Thyroid gland (tissue), 4 donors: Measurements from ENCODE around the gene NR0B1. TPM values are rescaled to one million over a fixed set of nuclear protein-coding genes. Genes with fewer than 3 reads are reported as not detected.

Experiments used
- DNase-seq, 2 donors: peaks; one replicate each; pipeline ENCODE4 v3.0.0-alpha.2; 2019
- H3K27ac ChIP-seq, 3 donors: fragments of 200-600 bp; sonication (generic); 1 replicate in 2 of 3; 2 replicates in 1 of 3; pipeline ENCODE4 v1.5.1; 2016 to 2019; ENCODE audit warnings: mild to moderate bottlenecking in 1 of 3, moderate library complexity in 1 of 3
- H3K27me3 ChIP-seq: fragments of 200-600 bp; sonication (generic); one replicate; pipeline ENCODE4 v1.5.1; 2019
- H3K36me3 ChIP-seq, 2 donors: fragments of 200-600 bp; sonication (generic); one replicate each; pipeline ENCODE4 v1.5.1; 2016 to 2019
- H3K4me1 ChIP-seq, 2 donors: fragments of 200-600 bp; sonication (generic); one replicate each; pipeline ENCODE4 v1.5.1; 2017 to 2019
- H3K4me3 ChIP-seq, 3 donors: fragments of 200-600 bp; sonication (generic); replicated peaks in 1 of 3; 1 replicate in 2 of 3; 2 replicates in 1 of 3; pipeline ENCODE4 v1.5.1; 2016; ENCODE audit warnings: mild to moderate bottlenecking in 1 of 3
- H3K9me3 ChIP-seq: fragments of 200-600 bp; sonication (generic); one replicate; pipeline ENCODE4 v1.5.1; 2017
- CTCF ChIP-seq, 6 experiments: fragments of 200-600 bp in 3 of 6; fragments of 450-650 bp in 3 of 6; sonication (generic) in 3 of 6; IDR thresholded peaks; one replicate each; pipeline ENCODE4 v1.5.1; 2016 to 2019; ENCODE audit warnings: antibody characterized with exemption in 6 of 6, mild to moderate bottlenecking in 2 of 6, inconsistent platforms in 1 of 6, moderate library complexity in 1 of 6
- POLR2A ChIP-seq, 2 donors: fragments of 450-650 bp; IDR thresholded peaks; one replicate each; pipeline ENCODE4 v1.6.1; 2017; ENCODE audit warnings: antibody characterized with exemption in 2 of 2, mild to moderate bottlenecking in 2 of 2, moderate library complexity in 1 of 2
- WGBS, 2 donors: methylation state at CpG; one replicate each; pipeline ENCODE4 v1.1.5; 2017; 5-methylcytosine and 5-hydroxymethylcytosine counted together
- intact Hi-C: fragments of 100-400 bp; cut with DNase I; formaldehyde crosslinking; loops from one replicate; pipeline ENCODE4 v1.15.1; 2023
- total RNA-seq, 4 donors: library from RNA; depleted of rRNA; stranded (reverse); fragments of >200 nt; gene quantifications; one replicate each; pipeline ENCODE4 v1.2.3, GENCODE V29; 2016

The NR0B1 gene
- under 1 TPM in 1 of 4 donors, not detected in 3; 0.13 TPM for total RNA-seq

DNA sequence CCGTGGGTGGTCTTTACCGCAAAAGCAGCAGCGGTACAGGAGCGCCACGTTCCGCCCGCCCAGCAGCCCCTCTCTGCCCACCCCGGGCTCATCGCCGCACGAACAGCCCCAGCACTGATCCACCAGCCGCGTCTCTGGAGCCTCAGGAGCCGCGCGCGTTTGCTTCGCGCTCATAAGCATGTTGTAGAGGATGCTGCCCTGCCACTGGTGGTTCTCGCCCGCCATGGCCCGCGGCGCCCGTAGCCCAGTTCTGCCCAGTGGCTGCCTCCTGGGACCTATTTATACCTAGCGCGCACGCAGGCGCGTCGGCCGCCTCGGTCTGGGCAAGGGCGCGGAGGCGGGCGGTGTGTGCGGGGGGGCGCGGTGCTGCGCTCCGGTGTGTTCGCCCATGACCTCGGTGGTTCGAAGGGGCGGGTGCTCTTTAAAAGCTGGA is at the start of gene NR0B1:
Gene NR0B1 (minus strand): TSS at position 252 of the 433 bp plus-strand sequence. CDS start 27 bp downstream, at position 225.
- WGBS, 2 donors: no CpG with 5 or more reads among the region's 46 CpGs
- Histone ChIP-seq H3K36me3 (no peaks in the 10 kb centered on the region), H3K9me3 (no peaks in the 10 kb centered on the region), H3K27ac (no peak within 1 kb of the TSS), H3K4me3 (no peak within 1 kb of the TSS), H3K27me3 (peaks cover 6% of the 10 kb centered on the region), H3K4me1 (no peaks in the 10 kb centered on the region)
- no peak for DNase-seq
- intact Hi-C loops: no loop called here
- no peak for TF ChIP-seq POLR2A (IDR thresholded peaks at IDR 0.05)
- TF ChIP-seq CTCF (IDR thresholded peaks at IDR 0.05): no peak

- no peaks in the 10 kb centered on the region for H3K9me3 ChIP-seq
- H3K36me3 ChIP-seq: no peaks in the 10 kb centered on the region
- TF ChIP-seq POLR2A (IDR thresholded peaks at IDR 0.05) (no peak), CTCF (IDR thresholded peaks at IDR 0.05) (no peak)
- intact Hi-C loops: no loop called here
- H3K4me3 ChIP-seq: no peak overlapping the region
- H3K4me1 ChIP-seq: no peaks in the 10 kb centered on the region
- no peaks in the 10 kb centered on the region for H3K27me3 ChIP-seq
- no peak for DNase-seq
- no peak overlapping the region for H3K27ac ChIP-seq
Measured at GRCh38 chrX:30349946-30350345, 40.8 kb upstream of the NR0B1 start.

GRCh38 chrX:30343206-30343605 is 34.0 kb upstream of the NR0B1 start:
- Histone ChIP-seq H3K27ac (no peak overlapping the region), H3K4me3 (no peak overlapping the region), H3K9me3 (no peaks in the 10 kb centered on the region), H3K4me1 (no peaks in the 10 kb centered on the region), H3K27me3 (no peaks in the 10 kb centered on the region), H3K36me3 (no peaks in the 10 kb centered on the region)
- TF ChIP-seq POLR2A (IDR thresholded peaks at IDR 0.05): no peak
- TF ChIP-seq CTCF (IDR thresholded peaks at IDR 0.05): no peak
- intact Hi-C loops: no loop called here
- DNase-seq: no peak
- WGBS, 2 donors: 46 to 68% methylated on average over 4 of the region's 4 CpGs

DNA sequence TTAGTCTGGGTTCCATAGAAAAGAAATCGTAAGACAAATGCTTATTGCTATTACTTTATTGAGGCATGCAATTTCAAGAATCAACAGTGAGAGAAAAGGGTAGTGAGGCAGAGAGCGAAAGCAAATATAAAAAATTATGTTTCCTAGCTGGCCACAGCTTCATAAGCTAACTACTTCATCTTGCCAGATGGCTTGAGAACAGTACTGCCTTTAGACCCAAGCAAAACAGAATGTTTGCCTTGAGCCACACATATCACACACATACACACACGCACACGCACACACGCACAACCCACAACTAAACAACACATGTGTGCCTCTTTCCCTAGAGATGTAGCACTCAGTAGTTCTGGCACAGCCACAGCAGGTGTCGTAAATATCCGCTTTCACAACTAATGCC is 31.6 kb upstream of the NR0B1 start:
- 94 to 95% methylated on average over 7 of the region's 7 CpGs for WGBS, 2 donors
- TF ChIP-seq POLR2A (IDR thresholded peaks at IDR 0.05): no peak
- no peak for TF ChIP-seq CTCF (IDR thresholded peaks at IDR 0.05)
- no peak overlapping the region for H3K4me3 ChIP-seq
- intact Hi-C loops: no loop called here
- H3K27ac ChIP-seq: no peak overlapping the region
- no peak for DNase-seq
- no peaks in the 10 kb centered on the region for H3K27me3 ChIP-seq
- no peaks in the 10 kb centered on the region for H3K9me3 ChIP-seq
- H3K36me3 ChIP-seq: no peaks in the 10 kb centered on the region
- H3K4me1 ChIP-seq: no peaks in the 10 kb centered on the region

GRCh38 chrX:30327762-30328161 is 18.6 kb upstream of the NR0B1 start:
- WGBS, 2 donors: 87 to 92% methylated on average over 4 of the region's 4 CpGs
- Histone ChIP-seq H3K9me3 (no peaks in the 10 kb centered on the region), H3K36me3 (no peaks in the 10 kb centered on the region), H3K4me3 (no peak overlapping the region), H3K27me3 (no peaks in the 10 kb centered on the region), H3K4me1 (no peaks in the 10 kb centered on the region), H3K27ac (no peak overlapping the region)
- no peak for DNase-seq
- TF ChIP-seq POLR2A (IDR thresholded peaks at IDR 0.05) (no peak), CTCF (IDR thresholded peaks at IDR 0.05) (no peak)
- intact Hi-C loops: no loop called here
